Stomach (tissue), 19 donors: ENCODE measurements around the gene HBE1. TPM values are rescaled to one million over a fixed set of nuclear protein-coding genes. Genes with fewer than 3 reads are reported as not detected.
"Not testable (repeated sequence)": the region's sequence is repeated elsewhere in the genome, so short reads cannot be mapped to it uniquely, and the experiment has no call there.

Experiments
- DNase-seq, 2 donors: peaks; one replicate each; pipeline versions ENCODE4 v3.0.0 to v3.0.0-alpha.2; 2013 to 2019
- H3K27ac ChIP-seq, 5 donors: fragments of 200-600 bp in 4 of 5; sonication (generic) in 4 of 5; one replicate each; pipeline ENCODE4 v1.5.1; 2013 to 2019; ENCODE audit warnings: mild to moderate bottlenecking in 1 of 5, moderate library complexity in 1 of 5
- H3K27me3 ChIP-seq, 3 donors: fragments of 200-600 bp; sonication (generic); one replicate each; pipeline ENCODE4 v1.5.1; 2017 to 2019; ENCODE audit warnings: mixed run types in 1 of 3
- H3K36me3 ChIP-seq, 4 donors: fragments of 200-600 bp; sonication (generic); 1 replicate in 3 of 4; 2 replicates in 1 of 4; pipeline ENCODE4 v1.5.1; 2016 to 2019
- H3K4me1 ChIP-seq, 4 donors: fragments of 200-600 bp; sonication (generic); one replicate each; pipeline ENCODE4 v1.5.1; 2016 to 2019
- H3K4me3 ChIP-seq, 4 donors: fragments of 200-600 bp; sonication (generic) in 3 of 4; one replicate each; pipeline ENCODE4 v1.5.1; 2016 to 2019; ENCODE audit warnings: mild to moderate bottlenecking in 1 of 4
- H3K9me3 ChIP-seq, 4 donors: fragments of 200-600 bp; sonication (generic); one replicate each; pipeline ENCODE4 v1.5.1; 2016 to 2019
- EP300 ChIP-seq: sonication (generic); formaldehyde crosslinking; IDR thresholded peaks from one replicate; pipeline ENCODE4 v1.6.1; 2017; ENCODE audit warnings: antibody characterized with exemption
- POLR2A ChIP-seq, 4 donors: fragments of 450-650 bp; IDR thresholded peaks; one replicate each; pipeline ENCODE4 v1.6.1; 2016; ENCODE audit warnings: antibody characterized with exemption in 4 of 4, control low read depth in 2 of 4, mild to moderate bottlenecking in 1 of 4, moderate library complexity in 1 of 4
- POLR2AphosphoS5 ChIP-seq, 3 donors: sonication (generic); formaldehyde crosslinking; IDR thresholded peaks; one replicate each; pipeline ENCODE4 v1.6.1; 2016; ENCODE audit warnings: antibody characterized with exemption in 3 of 3
- WGBS, 5 donors: extraction: QIAGEN DNeasy Blood & Tissue Kit in 3 of 5; methylation state at CpG; one replicate each; pipeline versions ENCODE4 v1.1.5 to v1.1.7; 2013 to 2018; 5-methylcytosine and 5-hydroxymethylcytosine counted together
- intact Hi-C: fragments of 100-400 bp; cut with DNase I; formaldehyde crosslinking; loops from one replicate; pipeline ENCODE4 v1.15.1; 2023; ENCODE audit warnings: low total_unique reads
- long read RNA-seq, 10 donors: transcript quantifications; one replicate each; lab custom pipeline, GENCODE V29; 2026
- polyA plus RNA-seq, 3 donors: library from polyadenylated mRNA; stranded (reverse); fragments of 200-250 nt; gene quantifications; one replicate each; pipeline ENCODE4 v1.2.3, GENCODE V29; 2013
- total RNA-seq, 5 donors: library from RNA; depleted of rRNA; stranded (reverse); fragments of >200 nt; gene quantifications; one replicate each; pipeline versions ENCODE4 v1.1.0 to v1.2.3, GENCODE V29; 2014 to 2016
- TF ChIP-seq, protein P1 (sequence below), 7 experiments: fragments of 450-650 bp in 4 of 7; fragments of 200-600 bp in 3 of 7; sonication (generic) in 3 of 7; IDR thresholded peaks; one replicate each; pipeline ENCODE4 v1.5.1; 2016 to 2019; ENCODE audit warnings: antibody characterized with exemption in 7 of 7, control low read depth in 2 of 7, mild to moderate bottlenecking in 1 of 7
- donor health status: healthy with polysubstance abuse.
- donor health status: Bipolar disorder and iron deficiency.
- donor health status: healthy.

Gene HBE1
- 1 to 10 TPM in 1 of 5 donors, not detected in 4; 1.3 TPM for total RNA-seq
- not detected for polyA plus RNA-seq
- long read RNA-seq, donor 1: 0 reads
- long read RNA-seq, donor 2: 0 reads
- long read RNA-seq, donor 3, transcript HBE1-203 (3 exons, 616 nt): major isoform, 5 of 5 reads
- long read RNA-seq, donor 3, partial matches to known transcripts: 0 of 5 reads
- long read RNA-seq, donor 3, other reads (novel, unspliced or antisense): 0 of 5 reads
- long read RNA-seq, donor 4: 0 reads
- long read RNA-seq, donor 5, transcript HBE1-203 (3 exons, 616 nt): major isoform, 8 of 8 reads
- long read RNA-seq, donor 5, partial matches to known transcripts: 0 of 8 reads
- long read RNA-seq, donor 5, other reads (novel, unspliced or antisense): 0 of 8 reads
- long read RNA-seq, donor 6, transcript HBE1-203 (3 exons, 616 nt): major isoform, 6 of 6 reads
- long read RNA-seq, donor 6, partial matches to known transcripts: 0 of 6 reads
- long read RNA-seq, donor 6, other reads (novel, unspliced or antisense): 0 of 6 reads
- long read RNA-seq, donor 7, partial matches to known transcripts: 0 of 4 reads
- long read RNA-seq, donor 7, other reads (novel, unspliced or antisense): 0 of 4 reads
- long read RNA-seq, donor 8: 0 reads
- long read RNA-seq, donor 9, transcript HBE1-203 (3 exons, 616 nt): major isoform, 9 of 9 reads
- long read RNA-seq, donor 9, partial matches to known transcripts: 0 of 9 reads
- long read RNA-seq, donor 9, other reads (novel, unspliced or antisense): 0 of 9 reads
- long read RNA-seq, donor 10: 0 reads

DNA sequence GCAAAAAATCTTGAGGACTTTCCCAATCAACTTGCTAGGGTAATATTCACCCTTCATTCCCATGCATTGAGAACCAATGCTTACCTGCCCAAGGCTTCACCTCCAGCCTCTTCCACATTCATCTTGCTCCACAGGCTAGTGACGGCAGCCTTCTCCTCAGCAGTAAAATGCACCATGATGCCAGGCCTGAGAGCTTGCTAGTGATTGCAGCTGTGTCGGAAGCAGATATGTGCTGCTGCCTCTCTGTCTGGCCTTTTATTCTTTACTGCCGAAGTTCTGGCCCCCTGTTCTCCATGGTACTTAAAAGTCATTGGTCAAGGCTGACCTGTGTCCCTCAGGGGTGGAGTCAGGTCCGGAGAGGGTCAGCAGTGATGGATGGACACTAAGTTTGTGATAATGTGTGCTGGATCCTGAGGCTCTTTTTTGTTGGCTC, at the start of gene HBE1:
HBE1 (minus strand) TSS at position 231 of the 433 bp plus-strand sequence; CDS start at position 176, 55 bp downstream.
- H3K9me3 ChIP-seq: no peaks in the 10 kb centered on the region
- intact Hi-C loops: no loop called here
- H3K4me3 ChIP-seq: no peak within 1 kb of the TSS
- TF ChIP-seq, protein P1, sequence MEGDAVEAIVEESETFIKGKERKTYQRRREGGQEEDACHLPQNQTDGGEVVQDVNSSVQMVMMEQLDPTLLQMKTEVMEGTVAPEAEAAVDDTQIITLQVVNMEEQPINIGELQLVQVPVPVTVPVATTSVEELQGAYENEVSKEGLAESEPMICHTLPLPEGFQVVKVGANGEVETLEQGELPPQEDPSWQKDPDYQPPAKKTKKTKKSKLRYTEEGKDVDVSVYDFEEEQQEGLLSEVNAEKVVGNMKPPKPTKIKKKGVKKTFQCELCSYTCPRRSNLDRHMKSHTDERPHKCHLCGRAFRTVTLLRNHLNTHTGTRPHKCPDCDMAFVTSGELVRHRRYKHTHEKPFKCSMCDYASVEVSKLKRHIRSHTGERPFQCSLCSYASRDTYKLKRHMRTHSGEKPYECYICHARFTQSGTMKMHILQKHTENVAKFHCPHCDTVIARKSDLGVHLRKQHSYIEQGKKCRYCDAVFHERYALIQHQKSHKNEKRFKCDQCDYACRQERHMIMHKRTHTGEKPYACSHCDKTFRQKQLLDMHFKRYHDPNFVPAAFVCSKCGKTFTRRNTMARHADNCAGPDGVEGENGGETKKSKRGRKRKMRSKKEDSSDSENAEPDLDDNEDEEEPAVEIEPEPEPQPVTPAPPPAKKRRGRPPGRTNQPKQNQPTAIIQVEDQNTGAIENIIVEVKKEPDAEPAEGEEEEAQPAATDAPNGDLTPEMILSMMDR (IDR thresholded peaks at IDR 0.05): no peak
- no peak for TF ChIP-seq POLR2AphosphoS5 (IDR thresholded peaks at IDR 0.05)
- no peak for TF ChIP-seq POLR2A (IDR thresholded peaks at IDR 0.05)
- TF ChIP-seq EP300: no peak
- no peaks in the 10 kb centered on the region for H3K27me3 ChIP-seq
- no peak within 1 kb of the TSS for H3K27ac ChIP-seq
- H3K4me1 ChIP-seq: no peaks in the 10 kb centered on the region
- whole genome bisulfite sequencing, 5 donors: 45 to 65% (median 53%) methylated on average over 4 of the region's 4 CpGs
- DNase-seq: no peak
- no peaks in the 10 kb centered on the region for H3K36me3 ChIP-seq

DNA sequence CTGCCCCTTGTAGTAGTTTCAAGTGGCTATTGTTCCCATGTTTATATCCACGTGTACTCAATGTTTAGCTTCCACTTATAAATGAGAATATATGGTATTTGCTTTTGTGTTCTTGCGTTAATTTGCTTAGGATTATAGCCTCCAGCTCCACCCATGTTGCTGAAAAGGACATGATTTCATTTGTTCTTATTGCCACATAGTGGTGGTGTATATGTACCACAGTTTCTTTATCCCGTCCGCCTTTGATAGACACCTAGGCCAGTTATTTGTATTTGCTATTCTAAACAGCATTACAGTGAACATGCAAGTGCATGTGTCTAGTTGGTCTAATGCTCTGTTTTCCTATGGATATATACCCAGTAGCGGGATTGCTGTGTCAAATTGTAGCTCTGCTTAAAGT, 47.5 kb upstream of the HBE1 start:
- no peak overlapping the region for H3K27ac ChIP-seq
- H3K36me3 ChIP-seq: no peaks in the 10 kb centered on the region
- intact Hi-C loops: no loop called here
- H3K9me3 ChIP-seq: no peaks in the 10 kb centered on the region
- H3K27me3 ChIP-seq: no peaks in the 10 kb centered on the region
- 60 to 73% (median 65%) methylated on average over 5 of the region's 5 CpGs for WGBS, 5 donors
- H3K4me3 ChIP-seq: no peak overlapping the region
- no peaks in the 10 kb centered on the region for H3K4me1 ChIP-seq
- TF ChIP-seq POLR2AphosphoS5 (IDR thresholded peaks at IDR 0.05) (no peak), EP300 (no peak), POLR2A (IDR thresholded peaks at IDR 0.05) (no peak)
- TF ChIP-seq, protein P1 (IDR thresholded peaks at IDR 0.05): no peak
- DNase-seq: no peak

DNA sequence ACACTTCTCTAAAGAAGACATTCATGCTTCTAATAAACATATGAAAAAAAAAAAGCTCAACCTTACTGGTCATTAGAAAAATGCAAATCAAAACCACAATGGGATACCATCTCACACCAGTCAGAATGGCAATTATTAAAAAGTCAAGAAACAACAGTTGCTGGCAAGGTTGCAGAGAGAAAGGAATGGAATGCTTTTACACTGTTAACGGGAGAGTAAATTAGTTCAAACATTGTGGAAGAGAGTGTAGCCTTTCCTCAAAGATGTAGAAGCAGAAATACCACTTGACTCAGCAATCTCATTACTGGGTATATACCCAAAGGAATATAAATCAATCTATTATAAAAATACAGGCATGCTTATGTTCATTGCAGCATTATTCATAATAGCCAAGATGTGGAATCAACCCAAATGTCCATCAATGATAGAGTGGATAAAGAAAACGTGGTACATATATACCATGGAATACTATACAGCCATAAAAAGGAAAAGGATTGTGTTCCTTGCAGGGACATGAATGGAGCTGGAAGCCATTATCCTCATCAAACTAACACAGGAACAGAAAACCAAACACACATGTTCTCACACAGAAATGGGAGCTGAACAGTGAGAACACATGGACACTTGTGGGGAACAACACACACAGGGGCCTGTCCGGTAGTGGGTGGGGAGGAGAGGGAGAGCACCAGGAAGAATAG, 43.7 kb upstream of the HBE1 start:
- H3K4me1 ChIP-seq, intact Hi-C loops, H3K36me3 ChIP-seq, H3K27me3 ChIP-seq, DNase-seq, H3K27ac ChIP-seq, H3K9me3 ChIP-seq, H3K4me3 ChIP-seq: not testable (repeated sequence)
- WGBS, 5 donors: 74 to 88% (median 82%) methylated on average over 3 of the region's 3 CpGs

DNA sequence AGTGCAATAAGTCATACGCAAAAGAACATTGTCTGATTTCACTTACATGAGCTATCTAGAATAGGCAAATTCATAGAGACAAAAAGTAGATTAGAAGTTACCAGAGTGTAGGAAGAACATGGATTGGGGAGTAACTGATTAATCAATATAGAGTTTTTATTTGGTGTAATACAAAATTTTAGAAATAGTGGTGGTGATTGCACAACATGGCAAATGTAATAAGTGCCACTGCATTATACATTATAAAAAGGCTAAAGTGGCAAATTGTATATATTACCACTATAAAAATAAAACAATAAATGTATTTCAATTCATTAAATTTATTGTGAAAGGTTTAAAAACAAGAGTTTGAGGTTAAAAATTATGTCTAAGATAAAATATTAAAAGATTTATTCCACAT, 40.7 kb upstream of the HBE1 start:
- 90 to 97% (median 95%) methylated on average over 1 of the region's 1 CpG for WGBS, 5 donors
- TF ChIP-seq, protein P1 (IDR thresholded peaks at IDR 0.05): no peak
- no peak for TF ChIP-seq POLR2AphosphoS5 (IDR thresholded peaks at IDR 0.05)
- TF ChIP-seq POLR2A (IDR thresholded peaks at IDR 0.05): no peak
- no peak for TF ChIP-seq EP300

More for the DNA sequence above, 40.7 kb upstream of the HBE1 start:
- no peaks in the 10 kb centered on the region for H3K36me3 ChIP-seq
- no peaks in the 10 kb centered on the region for H3K27me3 ChIP-seq
- H3K4me1 ChIP-seq: no peaks in the 10 kb centered on the region
- DNase-seq: no peak
- intact Hi-C loops: no loop called here
- no peak overlapping the region for H3K4me3 ChIP-seq
- no peak overlapping the region for H3K27ac ChIP-seq
- no peaks in the 10 kb centered on the region for H3K9me3 ChIP-seq
